MM.1S (cell line): Measurements from ENCODE around the gene FANCG.

Source experiments
- CTCF ChIP-seq: fragments of 300-600 bp; sonication (generic); IDR thresholded peaks from 2 replicates; pipeline ENCODE4 v1.5.1; 2016; ENCODE audit warnings: antibody characterized with exemption, low read length, mixed read lengths
- EZH2phosphoT487 ChIP-seq: fragments of 300-600 bp; sonication (generic); IDR thresholded peaks from 2 replicates; pipeline ENCODE4 v1.6.1; 2018; ENCODE audit warnings: antibody characterized with exemption, low read length

DNA sequence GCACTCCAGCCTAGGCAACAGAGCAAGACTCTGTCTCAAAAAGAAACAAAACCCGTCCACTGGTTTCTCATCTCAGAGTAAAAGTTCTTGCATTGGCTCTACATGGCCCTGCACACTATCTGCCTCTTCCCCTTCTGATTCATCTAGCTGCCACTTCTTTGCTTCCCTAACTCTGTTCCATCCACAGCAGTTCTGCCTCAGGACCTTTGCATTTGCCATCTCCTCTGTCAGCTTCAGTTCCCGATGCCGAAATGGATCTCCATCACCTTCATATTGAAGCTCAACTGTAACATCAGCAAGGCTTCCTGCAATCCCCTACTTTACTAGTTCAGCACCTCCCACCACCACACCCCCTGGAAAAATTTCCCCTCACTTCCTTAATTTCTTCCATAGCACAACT, 17.8 kb upstream of the FANCG start:
- TF ChIP-seq CTCF (no peak), EZH2phosphoT487 (no peak)
